D341Med (cell line): Measurements from ENCODE around the gene CFAP46.
"Not testable (repeated sequence)": the region's sequence is repeated elsewhere in the genome, so short reads cannot be mapped to it uniquely, and the experiment has no call there.

Experiments
- DNase-seq: peaks from one replicate; pipeline ENCODE4 v3.0.0; 2012; ENCODE audit warnings: low spot score

The CFAP46 gene

GRCh38 chr10:132943791-132944404 is 1.5 kb upstream of the CFAP46 start:
- DNase-seq = no peak

GRCh38 chr10:132943058-132943790 is 854 bp upstream of the CFAP46 start:
- DNase-seq = no peak

- no peak for DNase-seq
These were observed 724 bp downstream of the CFAP46 start for GRCh38 chr10:132941640-132942051.

GRCh38 chr10:132940791-132941465 is 1.4 kb downstream of the CFAP46 start:
- DNase-seq = no peak

GRCh38 chr10:132939957-132940790 is 2.2 kb downstream of the CFAP46 start:
- DNase-seq = peak; percentile 75

- no peak for DNase-seq
These were observed 2.9 kb downstream of the CFAP46 start for GRCh38 chr10:132939378-132939955.

- no peak for DNase-seq
These were observed 3.7 kb downstream of the CFAP46 start for GRCh38 chr10:132938472-132939339.

GRCh38 chr10:132937861-132938260 is 4.5 kb downstream of the CFAP46 start:
- DNase-seq = no peak

GRCh38 chr10:132934953-132935352 is 7.4 kb downstream of the CFAP46 start:
- no peak for DNase-seq

- no peak for DNase-seq
These were observed 8.9 kb downstream of the CFAP46 start for GRCh38 chr10:132933308-132934042.

- no peak for DNase-seq
These were observed 9.7 kb downstream of the CFAP46 start for GRCh38 chr10:132932461-132933307.

GRCh38 chr10:132931258-132932250 is 10.8 kb downstream of the CFAP46 start:
- DNase-seq = not testable (repeated sequence)

- DNase-seq = not testable (repeated sequence)
These were observed 11.7 kb downstream of the CFAP46 start for GRCh38 chr10:132930701-132931100.

GRCh38 chr10:132929953-132930548 is 12.3 kb downstream of the CFAP46 start:
- DNase-seq = no peak

- DNase-seq = no peak
These were observed 12.9 kb downstream of the CFAP46 start for GRCh38 chr10:132929480-132929879.

GRCh38 chr10:132928261-132928660 is 14.1 kb downstream of the CFAP46 start:
- no peak for DNase-seq

- no peak for DNase-seq
These were observed 14.5 kb downstream of the CFAP46 start for GRCh38 chr10:132927824-132928223.
